T-cell (primary cell): ENCODE results near the gene MYO3A. TPM values are rescaled to one million over a fixed set of nuclear protein-coding genes. Genes with fewer than 3 reads are reported as not detected.
"Not testable (repeated sequence)": the region's sequence is repeated elsewhere in the genome, so short reads cannot be mapped to it uniquely, and the experiment has no call there.

Experiments
- ATAC-seq, 4 experiments: fragments of 200-7000 bp in 3 of 4; fragments of 150-1000 bp in 1 of 4; cut with Tn5 transposase; replicated peaks in 1 of 4; 1 replicate in 3 of 4; 2 replicates in 1 of 4; pipeline ENCODE4 v1.10.0; 2021; ENCODE audit warnings: moderate library complexity in 3 of 4, mild to moderate bottlenecking in 2 of 4, moderate number of reproducible peaks in 1 of 4
- CTCF ChIA-PET, 2 donors: fragments of 300-600 bp; sonication (Branson Sonifier 250); formaldehyde crosslinking; loops; one replicate each; lab custom pipeline; 2022; ENCODE audit warnings: antibody characterized with exemption in 2 of 2; lab: Charles Lee
- POLR2A ChIA-PET, 2 donors: fragments of 300-600 bp; sonication (Branson Sonifier 250); formaldehyde crosslinking; loops; one replicate each; lab custom pipeline; 2022; ENCODE audit warnings: antibody characterized with exemption in 2 of 2; lab: Charles Lee
- DNase-seq, 35 experiments: peaks; one replicate each; pipeline versions ENCODE4 v3.0.0 to v3.0.0-alpha.2; 2013 to 2023
- H3K27ac ChIP-seq: one replicate; pipeline ENCODE4 v1.5.1; 2013; ENCODE audit warnings: low read length
- H3K27me3 ChIP-seq, 2 experiments: replicated peaks in 1 of 2; 1 replicate in 1 of 2; 2 replicates in 1 of 2; pipeline versions ENCODE4 v1.6.1 to v1.7.0; 2013; ENCODE audit warnings: low read length in 1 of 2, mixed read lengths in 1 of 2; ENCODE audit not compliant: control insufficient read depth in 2 of 2, insufficient read depth in 2 of 2; ENCODE audit errors: extremely low read depth in 1 of 2
- H3K36me3 ChIP-seq, 2 donors: 1 replicate in 1 of 2; 2 replicates in 1 of 2; pipeline versions ENCODE4 v1.6.1 to v1.7.0; 2013; ENCODE audit warnings: low read length in 1 of 2; ENCODE audit not compliant: control insufficient read depth in 2 of 2, insufficient read depth in 1 of 2; ENCODE audit errors: extremely low read depth in 1 of 2
- H3K4me1 ChIP-seq, 2 experiments: 1 replicate in 1 of 2; 2 replicates in 1 of 2; pipeline versions ENCODE4 v1.6.1 to v1.7.0; 2013; ENCODE audit warnings: low read length in 2 of 2, mixed read lengths in 1 of 2; ENCODE audit not compliant: insufficient read depth in 2 of 2, control insufficient read depth in 1 of 2; ENCODE audit errors: extremely low read depth in 1 of 2
- H3K4me3 ChIP-seq, 2 donors: 1 replicate in 1 of 2; 2 replicates in 1 of 2; pipeline versions ENCODE4 v1.5.1 to v1.7.0; 2013; ENCODE audit warnings: mild to moderate bottlenecking in 2 of 2, low read length in 1 of 2, moderate library complexity in 1 of 2; ENCODE audit not compliant: control insufficient read depth in 1 of 2; ENCODE audit errors: extremely low read depth in 1 of 2
- H3K9me3 ChIP-seq: 2 replicates; pipeline ENCODE4 v1.7.0; 2013
- H3K27ac Mint-ChIP-seq, 2 donors: one replicate each; pipeline ENCODE4 v1.8.0; 2020 to 2021; ENCODE audit warnings: mild to moderate bottlenecking in 2 of 2, mixed read lengths in 2 of 2
- H3K27me3 Mint-ChIP-seq, 2 donors: one replicate each; pipeline ENCODE4 v1.8.0; 2021 to 2022; ENCODE audit warnings: mixed read lengths in 2 of 2
- H3K36me3 Mint-ChIP-seq: one replicate; pipeline ENCODE4 v1.8.0; 2021; ENCODE audit warnings: mixed read lengths
- H3K4me1 Mint-ChIP-seq, 3 donors: one replicate each; pipeline ENCODE4 v1.8.0; 2020 to 2022; ENCODE audit warnings: mixed read lengths in 3 of 3, mild to moderate bottlenecking in 1 of 3
- H3K4me3 Mint-ChIP-seq, 3 donors: one replicate each; pipeline ENCODE4 v1.8.0; 2020 to 2022; ENCODE audit warnings: mild to moderate bottlenecking in 3 of 3, mixed read lengths in 3 of 3, moderate library complexity in 3 of 3
- H3K9me3 Mint-ChIP-seq, 3 donors: one replicate each; pipeline ENCODE4 v1.8.0; 2020 to 2022; ENCODE audit warnings: mixed read lengths in 3 of 3
- WGBS: methylation state at CpG from one replicate; pipeline ENCODE4 v1.1.5; 2013; ENCODE audit warnings: missing lambda C conversion rate; ENCODE audit not compliant: insufficient coverage; 5-methylcytosine and 5-hydroxymethylcytosine counted together
- total RNA-seq, 35 experiments: library from RNA in 6 of 35; stranded (reverse) in 6 of 35; fragments of 120-200 nt in 1 of 35; gene quantifications; one replicate each; pipeline versions ENCODE4 v1.2.1 to v1.2.4 and lab custom pipeline; 2013 to 2026

The MYO3A gene
- total RNA-seq, 5 donors from 2014 or later (not counting 1 experiment from before 2014, with no cell fraction given) = 0.16 to 0.46 TPM; not detected in 3

DNA sequence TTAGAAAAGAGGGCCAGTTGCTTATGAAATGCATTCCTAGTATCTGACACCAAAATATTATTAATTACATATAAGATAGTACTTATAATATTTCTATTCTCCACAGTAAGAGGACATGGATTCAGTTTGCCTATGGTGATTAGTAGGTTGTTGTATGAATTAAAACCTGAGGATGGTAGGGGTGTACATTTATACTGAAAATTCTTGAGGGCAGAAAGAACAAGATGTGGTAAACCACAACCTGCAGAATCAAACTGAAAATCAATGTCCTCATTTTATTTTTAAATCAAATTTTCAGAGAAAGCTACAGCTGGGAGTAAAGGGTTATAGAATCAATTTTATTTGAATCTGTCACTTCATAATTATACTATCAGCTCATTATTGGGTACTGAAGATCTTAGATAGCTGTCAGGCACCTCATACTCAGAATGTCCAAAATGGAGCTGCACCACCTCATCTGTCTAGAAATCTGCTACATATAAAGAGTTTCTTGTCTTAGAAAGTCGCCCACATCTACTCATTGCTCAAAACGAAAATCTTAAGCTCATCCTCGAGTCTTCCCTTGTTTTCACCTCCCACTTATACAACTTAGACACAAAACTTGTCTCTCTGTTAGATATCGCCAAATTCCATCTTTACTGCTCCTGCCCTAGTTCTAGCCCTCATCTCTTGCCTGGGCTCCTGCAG is 65.4 kb downstream of the MYO3A start:
- DNase-seq = no peak
- ATAC-seq = no peak
- no peaks in the 10 kb centered on the region for H3K27me3 ChIP-seq
- H3K27ac ChIP-seq = no peak overlapping the region
- ChIA-PET CTCF (no interaction called here), POLR2A (no interaction called here)
- peaks cover 14 to 25% of the 10 kb centered on the region in 2 donors for H3K27me3 Mint-ChIP-seq
- H3K4me1 Mint-ChIP-seq = no peaks in the 10 kb centered on the region
- H3K9me3 Mint-ChIP-seq = peaks cover 0 to 6% (median 0%) of the 10 kb centered on the region in 3 donors
- H3K4me3 ChIP-seq = no peak overlapping the region
- no peak overlapping the region for H3K27ac Mint-ChIP-seq
- WGBS = 36% methylated on average over 4 of the region's 4 CpGs
- H3K36me3 ChIP-seq = no peaks in the 10 kb centered on the region
- H3K36me3 Mint-ChIP-seq = no peaks in the 10 kb centered on the region
- H3K4me1 ChIP-seq = no peaks in the 10 kb centered on the region
- H3K9me3 ChIP-seq = no peaks in the 10 kb centered on the region
- no peak overlapping the region for H3K4me3 Mint-ChIP-seq

GRCh38 chr10:26000971-26001370 is 66.9 kb downstream of the MYO3A start:
- H3K4me1 ChIP-seq = no peaks in the 10 kb centered on the region
- no peak overlapping the region for H3K4me3 ChIP-seq
- no peaks in the 10 kb centered on the region for H3K9me3 ChIP-seq
- Mint-ChIP-seq H3K36me3 (no peaks in the 10 kb centered on the region), H3K4me3 (no peak overlapping the region), H3K9me3 (no peaks in the 10 kb centered on the region), H3K27me3 (peaks cover 17 to 25% of the 10 kb centered on the region in 2 donors), H3K4me1 (no peaks in the 10 kb centered on the region), H3K27ac (no peak overlapping the region)
- H3K27me3 ChIP-seq = no peaks in the 10 kb centered on the region
- no CpG with 5 or more reads among the region's 5 CpGs for WGBS
- ChIA-PET POLR2A (no interaction called here), CTCF (no interaction called here)
- no peak for DNase-seq
- no peak overlapping the region for H3K27ac ChIP-seq
- no peaks in the 10 kb centered on the region for H3K36me3 ChIP-seq
- no peak for ATAC-seq

DNA sequence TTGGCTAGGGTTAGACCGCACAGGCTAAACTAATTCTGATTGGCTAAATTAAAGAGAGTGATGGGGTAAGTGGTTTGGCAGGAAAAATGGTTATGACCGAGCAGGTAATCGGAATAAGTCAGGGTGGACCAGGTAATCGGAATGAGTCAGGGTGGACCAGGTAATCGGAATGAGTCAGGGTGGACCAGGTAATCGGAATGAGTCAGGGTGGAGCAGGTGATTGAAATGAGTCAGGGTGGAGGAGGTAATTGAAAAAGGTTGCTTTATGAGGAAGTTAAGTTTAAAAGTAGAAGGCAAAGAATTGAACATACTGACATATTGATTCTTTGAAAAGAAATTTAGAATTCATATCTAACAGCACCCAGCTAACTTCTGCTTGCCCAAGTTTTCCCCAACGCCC is 68.4 kb downstream of the MYO3A start:
- not testable (repeated sequence) for H3K27ac Mint-ChIP-seq
- WGBS = 85% methylated on average over 5 of the region's 7 CpGs

GRCh38 chr10:26015092-26015491 is 81.1 kb downstream of the MYO3A start:
- DNase-seq (no peak), ATAC-seq (no peak)
- H3K27me3 Mint-ChIP-seq = peaks cover 0 to 7% of the 10 kb centered on the region in 2 donors
- Histone ChIP-seq H3K4me3 (no peak overlapping the region), H3K27ac (no peak overlapping the region), H3K27me3 (no peaks in the 10 kb centered on the region), H3K4me1 (no peaks in the 10 kb centered on the region), H3K36me3 (no peaks in the 10 kb centered on the region), H3K9me3 (no peaks in the 10 kb centered on the region)
- H3K36me3 Mint-ChIP-seq = no peaks in the 10 kb centered on the region
- H3K27ac Mint-ChIP-seq = no peak overlapping the region
- ChIA-PET POLR2A (no interaction called here), CTCF (no interaction called here)
- H3K4me3 Mint-ChIP-seq = no peak overlapping the region
- no CpG with 5 or more reads among the region's 1 CpG for WGBS
- H3K4me1 Mint-ChIP-seq = no peaks in the 10 kb centered on the region
- peaks cover 1 to 19% (median 8%) of the 10 kb centered on the region in 3 donors for H3K9me3 Mint-ChIP-seq

More for the DNA sequence above, 68.4 kb downstream of the MYO3A start:
- H3K36me3 Mint-ChIP-seq, ATAC-seq, H3K4me3 Mint-ChIP-seq, H3K36me3 ChIP-seq, POLR2A ChIA-PET, DNase-seq, CTCF ChIA-PET, H3K4me3 ChIP-seq, H3K9me3 Mint-ChIP-seq, H3K27me3 ChIP-seq, H3K4me1 ChIP-seq, H3K4me1 Mint-ChIP-seq, H3K27ac ChIP-seq, H3K9me3 ChIP-seq: not testable (repeated sequence)
- H3K27me3 Mint-ChIP-seq = peaks cover 14 to 17% of the 10 kb centered on the region in 2 donors

DNA sequence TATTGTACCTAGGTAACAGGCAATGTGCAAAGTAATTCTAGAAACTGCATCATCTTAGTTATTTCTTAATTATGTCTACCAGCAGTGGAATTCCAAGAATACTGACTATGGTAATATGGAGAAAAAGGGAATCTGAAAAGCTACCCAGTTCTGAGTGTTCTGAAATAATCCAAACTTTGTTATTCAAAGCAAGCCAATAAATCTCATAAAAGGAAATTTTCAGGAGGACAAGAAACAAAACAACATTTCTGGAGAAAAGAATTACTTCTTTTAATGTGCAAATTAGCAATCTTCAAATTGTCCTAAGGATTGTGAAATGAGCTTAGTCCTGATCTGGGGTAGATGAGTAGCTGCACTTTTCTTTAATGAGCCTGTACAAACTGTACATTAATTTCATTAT is 88.8 kb downstream of the MYO3A start:
- Histone ChIP-seq H3K27ac (no peak overlapping the region), H3K9me3 (no peaks in the 10 kb centered on the region), H3K4me3 (no peak overlapping the region), H3K27me3 (no peaks in the 10 kb centered on the region), H3K4me1 (no peaks in the 10 kb centered on the region), H3K36me3 (no peaks in the 10 kb centered on the region)
- Mint-ChIP-seq H3K4me1 (no peaks in the 10 kb centered on the region), H3K9me3 (peaks cover 0 to 3% (median 0%) of the 10 kb centered on the region in 3 donors), H3K4me3 (no peak overlapping the region), H3K36me3 (no peaks in the 10 kb centered on the region), H3K27ac (no peak overlapping the region), H3K27me3 (no peaks in the 10 kb centered on the region)
- ChIA-PET CTCF (interaction anchor here in 1 of 2 donors (0.6 kb wide), 1 partner anchor 91 kb away, joined by 3 read pairs; no protein-coding TSS in a partner anchor), POLR2A (no interaction called here)
- ATAC-seq (no peak), DNase-seq (no peak)

- H3K27ac Mint-ChIP-seq = no peak overlapping the region
- H3K36me3 Mint-ChIP-seq = no peaks in the 10 kb centered on the region
- H3K4me1 Mint-ChIP-seq = no peaks in the 10 kb centered on the region
- H3K27me3 Mint-ChIP-seq = no peaks in the 10 kb centered on the region
- Histone ChIP-seq H3K9me3 (no peaks in the 10 kb centered on the region), H3K27me3 (no peaks in the 10 kb centered on the region), H3K4me3 (no peak overlapping the region), H3K27ac (no peak overlapping the region), H3K36me3 (no peaks in the 10 kb centered on the region), H3K4me1 (no peaks in the 10 kb centered on the region)
- WGBS = no CpG with 5 or more reads among the region's 2 CpGs
- CTCF ChIA-PET = no interaction called here
- DNase-seq = no peak
- H3K9me3 Mint-ChIP-seq = peaks cover 0 to 3% (median 0%) of the 10 kb centered on the region in 3 donors
- no peak for ATAC-seq
- POLR2A ChIA-PET = no interaction called here
- no peak overlapping the region for H3K4me3 Mint-ChIP-seq
Measured at GRCh38 chr10:26024303-26024702, 90.3 kb downstream of the MYO3A start.
